Erythroblast (primary cell): ENCODE results near the gene CNTN3.

Experiments
- GATA1 ChIP-seq: IDR thresholded peaks from 2 replicates; pipeline ENCODE4 v1.6.1; 2011; ENCODE audit warnings: low read depth, mild to moderate bottlenecking, control low read depth, low read length, moderate library complexity
- POLR2A ChIP-seq: IDR thresholded peaks from 2 replicates; pipeline ENCODE4 v1.6.1; 2011; ENCODE audit warnings: mild to moderate bottlenecking, low read length

DNA sequence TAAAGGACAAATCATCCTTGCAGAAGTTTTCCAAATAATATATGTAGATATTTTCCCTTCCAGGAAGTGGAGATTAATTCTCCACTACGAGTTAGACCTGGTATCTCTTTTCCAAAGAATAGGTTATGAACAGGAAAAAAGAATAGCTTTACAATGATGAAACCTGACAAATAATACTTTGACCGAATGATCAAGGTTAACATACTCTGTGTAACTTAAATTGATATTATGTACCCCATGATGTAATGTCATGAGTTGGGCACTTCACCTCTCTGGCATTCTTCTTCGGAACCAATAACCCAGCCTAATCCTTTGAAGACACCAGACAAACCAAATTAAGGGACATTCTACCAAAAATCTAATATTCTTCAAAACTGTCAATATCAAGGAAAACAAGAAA is 48.7 kb upstream of the CNTN3 start:
- no peak for TF ChIP-seq POLR2A
- TF ChIP-seq GATA1, result no peak
